BLaER1 (cell line): ENCODE data around the gene TMEM220.

ENCODE experiments used
- H3K27ac ChIP-seq: shearing (Covaris generic); formaldehyde crosslinking; 2 replicates; pipeline ENCODE4 v1.8.1; 2022
- H3K27me3 ChIP-seq: shearing (Covaris generic); formaldehyde crosslinking; 2 replicates; pipeline ENCODE4 v1.8.1; 2022
- H3K36me3 ChIP-seq: shearing (Covaris generic); formaldehyde crosslinking; 2 replicates; pipeline ENCODE4 v1.8.1; 2022
- H3K4me1 ChIP-seq: shearing (Covaris generic); formaldehyde crosslinking; 2 replicates; pipeline ENCODE4 v1.8.1; 2022
- H3K4me2 ChIP-seq: shearing (Covaris generic); formaldehyde crosslinking; 2 replicates; pipeline ENCODE4 v1.8.1; 2022
- H3K4me3 ChIP-seq: shearing (Covaris generic); formaldehyde crosslinking; 2 replicates; pipeline ENCODE4 v1.8.1; 2022
- H3K9ac ChIP-seq: shearing (Covaris generic); formaldehyde crosslinking; 2 replicates; pipeline ENCODE4 v1.8.1; 2022
- H3K9me3 ChIP-seq: shearing (Covaris generic); formaldehyde crosslinking; 2 replicates; pipeline ENCODE4 v1.8.1; 2022
- H4K20me1 ChIP-seq: shearing (Covaris generic); formaldehyde crosslinking; 2 replicates; pipeline ENCODE4 v1.8.1; 2022
- Cebpa-rat ChIP-seq: shearing (Covaris generic); IDR thresholded peaks from 2 replicates; pipeline ENCODE4 v1.8.1; 2022

Gene TMEM220

GRCh38 chr17:10771148-10771547 is 41.3 kb upstream of the TMEM220 start:
- H3K4me1 ChIP-seq, result peaks cover 20% of the 10 kb centered on the region
- H3K27me3 ChIP-seq, result no peaks in the 10 kb centered on the region
- no peaks in the 10 kb centered on the region for H4K20me1 ChIP-seq
- H3K9ac ChIP-seq, result no peak overlapping the region
- no peak overlapping the region for H3K4me2 ChIP-seq
- no peak for TF ChIP-seq Cebpa-rat
- peaks cover 8% of the 10 kb centered on the region for H3K9me3 ChIP-seq
- no peak overlapping the region for H3K27ac ChIP-seq
- H3K4me3 ChIP-seq, result no peak overlapping the region
- no peaks in the 10 kb centered on the region for H3K36me3 ChIP-seq

- TF ChIP-seq Cebpa-rat, result no peak
- no peaks in the 10 kb centered on the region for H3K36me3 ChIP-seq
- H3K9me3 ChIP-seq, result peaks cover 8% of the 10 kb centered on the region
- no peaks in the 10 kb centered on the region for H3K27me3 ChIP-seq
- H3K9ac ChIP-seq, result no peak overlapping the region
- no peak overlapping the region for H3K4me2 ChIP-seq
- H3K4me3 ChIP-seq, result no peak overlapping the region
- H3K4me1 ChIP-seq, result peaks cover 20% of the 10 kb centered on the region
- H3K27ac ChIP-seq, result no peak overlapping the region
- no peaks in the 10 kb centered on the region for H4K20me1 ChIP-seq
Measured at GRCh38 chr17:10769840-10770239, 40.0 kb upstream of the TMEM220 start.

GRCh38 chr17:10768750-10769251 is 39.0 kb upstream of the TMEM220 start:
- H3K27ac ChIP-seq, result no peak overlapping the region
- H3K36me3 ChIP-seq, result no peaks in the 10 kb centered on the region
- peaks cover 18% of the 10 kb centered on the region for H3K4me1 ChIP-seq
- H3K27me3 ChIP-seq, result no peaks in the 10 kb centered on the region
- peaks cover 8% of the 10 kb centered on the region for H3K9me3 ChIP-seq
- no peak for TF ChIP-seq Cebpa-rat
- no peak overlapping the region for H3K4me3 ChIP-seq
- no peak overlapping the region for H3K4me2 ChIP-seq
- H4K20me1 ChIP-seq, result no peaks in the 10 kb centered on the region
- H3K9ac ChIP-seq, result no peak overlapping the region

GRCh38 chr17:10767232-10767631 is 37.4 kb upstream of the TMEM220 start:
- Histone ChIP-seq H3K27ac (no peak overlapping the region), H3K4me3 (no peak overlapping the region), H3K9ac (no peak overlapping the region), H4K20me1 (no peaks in the 10 kb centered on the region), H3K4me2 (no peak overlapping the region), H3K36me3 (no peaks in the 10 kb centered on the region), H3K9me3 (peaks cover 7% of the 10 kb centered on the region), H3K4me1 (peaks cover 3% of the 10 kb centered on the region), H3K27me3 (no peaks in the 10 kb centered on the region)
- TF ChIP-seq Cebpa-rat, result no peak

GRCh38 chr17:10762037-10762436 is 32.2 kb upstream of the TMEM220 start:
- Histone ChIP-seq H3K27me3 (no peaks in the 10 kb centered on the region), H3K27ac (no peak overlapping the region), H3K9ac (no peak overlapping the region), H3K36me3 (no peaks in the 10 kb centered on the region), H4K20me1 (no peaks in the 10 kb centered on the region), H3K9me3 (no peaks in the 10 kb centered on the region), H3K4me2 (no peak overlapping the region), H3K4me3 (no peak overlapping the region), H3K4me1 (no peaks in the 10 kb centered on the region)
- no peak for TF ChIP-seq Cebpa-rat

- no peaks in the 10 kb centered on the region for H3K4me1 ChIP-seq
- no peak overlapping the region for H3K4me3 ChIP-seq
- H3K4me2 ChIP-seq, result no peak overlapping the region
- no peaks in the 10 kb centered on the region for H3K27me3 ChIP-seq
- H3K9me3 ChIP-seq, result no peaks in the 10 kb centered on the region
- H3K9ac ChIP-seq, result no peak overlapping the region
- H3K27ac ChIP-seq, result no peak overlapping the region
- H4K20me1 ChIP-seq, result no peaks in the 10 kb centered on the region
- TF ChIP-seq Cebpa-rat, result no peak
- H3K36me3 ChIP-seq, result no peaks in the 10 kb centered on the region
Measured at GRCh38 chr17:10761281-10761680, 31.5 kb upstream of the TMEM220 start.

- H4K20me1 ChIP-seq, result no peaks in the 10 kb centered on the region
Measured at GRCh38 chr17:10758062-10758461, 28.2 kb upstream of the TMEM220 start.

GRCh38 chr17:10757647-10758046 is 27.8 kb upstream of the TMEM220 start:
- Histone ChIP-seq H3K9ac (no peak overlapping the region), H3K4me3 (no peak overlapping the region), H3K9me3 (no peaks in the 10 kb centered on the region), H3K27ac (no peak overlapping the region), H3K4me2 (no peak overlapping the region), H3K27me3 (no peaks in the 10 kb centered on the region), H3K36me3 (no peaks in the 10 kb centered on the region), H4K20me1 (no peaks in the 10 kb centered on the region), H3K4me1 (no peaks in the 10 kb centered on the region)
- no peak for TF ChIP-seq Cebpa-rat

More at GRCh38 chr17:10758062-10758461, 28.2 kb upstream of the TMEM220 start:
- H3K4me2 ChIP-seq, result no peak overlapping the region
- no peak overlapping the region for H3K9ac ChIP-seq
- H3K27ac ChIP-seq, result no peak overlapping the region
- H3K4me1 ChIP-seq, result no peaks in the 10 kb centered on the region
- no peaks in the 10 kb centered on the region for H3K9me3 ChIP-seq
- H3K36me3 ChIP-seq, result no peaks in the 10 kb centered on the region
- no peaks in the 10 kb centered on the region for H3K27me3 ChIP-seq
- TF ChIP-seq Cebpa-rat, result no peak
- no peak overlapping the region for H3K4me3 ChIP-seq

- H3K4me2 ChIP-seq, result no peak overlapping the region
- no peaks in the 10 kb centered on the region for H3K4me1 ChIP-seq
- no peak overlapping the region for H3K4me3 ChIP-seq
- no peak overlapping the region for H3K27ac ChIP-seq
- no peaks in the 10 kb centered on the region for H3K27me3 ChIP-seq
- H4K20me1 ChIP-seq, result no peaks in the 10 kb centered on the region
- no peak for TF ChIP-seq Cebpa-rat
- H3K9ac ChIP-seq, result no peak overlapping the region
- H3K9me3 ChIP-seq, result no peaks in the 10 kb centered on the region
- H3K36me3 ChIP-seq, result no peaks in the 10 kb centered on the region
Measured at GRCh38 chr17:10757067-10757466, 27.2 kb upstream of the TMEM220 start.

- no peak for TF ChIP-seq Cebpa-rat
- no peak overlapping the region for H3K27ac ChIP-seq
- no peak overlapping the region for H3K4me3 ChIP-seq
- no peaks in the 10 kb centered on the region for H4K20me1 ChIP-seq
- H3K36me3 ChIP-seq, result no peaks in the 10 kb centered on the region
- H3K4me1 ChIP-seq, result no peaks in the 10 kb centered on the region
- H3K4me2 ChIP-seq, result no peak overlapping the region
- H3K27me3 ChIP-seq, result no peaks in the 10 kb centered on the region
- no peak overlapping the region for H3K9ac ChIP-seq
- H3K9me3 ChIP-seq, result no peaks in the 10 kb centered on the region
Measured at GRCh38 chr17:10756619-10757018, 26.8 kb upstream of the TMEM220 start.

GRCh38 chr17:10756185-10756584 is 26.4 kb upstream of the TMEM220 start:
- Histone ChIP-seq H3K9me3 (no peaks in the 10 kb centered on the region), H3K4me1 (no peaks in the 10 kb centered on the region), H3K4me2 (no peak overlapping the region), H3K4me3 (no peak overlapping the region), H4K20me1 (no peaks in the 10 kb centered on the region), H3K27ac (no peak overlapping the region), H3K9ac (no peak overlapping the region), H3K27me3 (no peaks in the 10 kb centered on the region), H3K36me3 (no peaks in the 10 kb centered on the region)
- TF ChIP-seq Cebpa-rat, result no peak
